Measurements from ENCODE around the gene OVCH2.
"Not testable (repeated sequence)": the region's sequence is repeated elsewhere in the genome, so short reads cannot be mapped to it uniquely, and the experiment has no call there.

Gene OVCH2

DNA sequence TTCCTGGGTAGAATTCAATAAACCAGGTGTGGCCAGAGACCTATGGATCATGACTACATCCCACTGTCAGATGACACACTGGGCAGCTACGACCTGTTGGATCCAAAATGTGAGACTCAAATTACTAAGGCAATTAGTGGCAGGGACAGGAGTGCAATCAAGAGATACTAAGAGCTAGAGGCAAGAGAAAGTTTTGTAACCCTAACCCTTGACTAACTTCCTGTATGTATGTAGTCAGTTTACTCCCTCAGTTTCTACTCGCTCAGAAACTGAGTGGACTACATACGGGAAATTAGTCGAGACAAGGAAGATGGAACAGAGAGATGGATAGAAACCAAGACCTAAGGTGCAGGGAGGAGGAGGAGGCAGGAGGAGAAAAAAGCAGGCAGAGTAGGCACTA, 35.6 kb downstream of the OVCH2 start:
- H3K4me3 ChIP-seq (ENCODE audit: low read depth in 1 of 2, low read length in 2 of 2) = no peak overlapping the region
- no peaks in the 10 kb centered on the region for H3K9me3 ChIP-seq (ENCODE audit: control insufficient read depth in 1 of 2, low read length in 2 of 2)
- H3K4me1 ChIP-seq (ENCODE audit: control insufficient read depth in 1 of 2, insufficient read depth in 2 of 2, low read length in 2 of 2) = peaks cover 0 to 6% of the 10 kb centered on the region in 2 donors
- peaks cover 5% of the 10 kb centered on the region for H3K27me3 ChIP-seq (ENCODE audit: low read depth, low read length)
- peaks cover 6 to 13% of the 10 kb centered on the region in 2 donors for H3K36me3 ChIP-seq (ENCODE audit: control insufficient read depth in 1 of 2, insufficient read depth in 2 of 2, low read length in 2 of 2)
- no peak overlapping the region for H3K27ac ChIP-seq (ENCODE audit: low read length)

DNA sequence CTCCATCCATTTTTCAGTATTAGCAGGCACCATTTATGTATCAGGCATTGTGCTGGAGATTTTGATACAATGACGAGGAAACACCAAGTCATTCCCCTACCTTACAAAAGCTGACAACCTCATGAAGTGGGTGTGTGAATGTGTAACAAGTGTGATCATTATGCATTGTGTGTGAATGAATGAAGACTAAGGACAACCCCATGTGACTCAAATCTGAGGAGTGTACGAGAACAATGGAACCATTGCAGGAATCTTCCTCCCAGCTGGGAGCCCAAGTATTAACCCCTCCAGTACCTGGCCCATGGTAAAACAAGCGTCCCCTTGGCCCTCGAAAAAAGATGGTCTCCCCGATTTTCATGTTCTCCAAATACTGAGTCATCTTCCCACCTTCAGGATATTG, 37.4 kb downstream of the OVCH2 start:
- peaks cover 5% of the 10 kb centered on the region for H3K27me3 ChIP-seq (ENCODE audit: low read depth, low read length)
- no peaks in the 10 kb centered on the region for H3K9me3 ChIP-seq (ENCODE audit: control insufficient read depth in 1 of 2, low read length in 2 of 2)
- no peak overlapping the region for H3K4me3 ChIP-seq (ENCODE audit: low read depth in 1 of 2, low read length in 2 of 2)
- H3K36me3 ChIP-seq (ENCODE audit: control insufficient read depth in 1 of 2, insufficient read depth in 2 of 2, low read length in 2 of 2) = peaks cover 6 to 13% of the 10 kb centered on the region in 2 donors
- peaks cover 0 to 4% of the 10 kb centered on the region in 2 donors for H3K4me1 ChIP-seq (ENCODE audit: control insufficient read depth in 1 of 2, insufficient read depth in 2 of 2, low read length in 2 of 2)
- H3K27ac ChIP-seq (ENCODE audit: low read length) = no peak overlapping the region

DNA sequence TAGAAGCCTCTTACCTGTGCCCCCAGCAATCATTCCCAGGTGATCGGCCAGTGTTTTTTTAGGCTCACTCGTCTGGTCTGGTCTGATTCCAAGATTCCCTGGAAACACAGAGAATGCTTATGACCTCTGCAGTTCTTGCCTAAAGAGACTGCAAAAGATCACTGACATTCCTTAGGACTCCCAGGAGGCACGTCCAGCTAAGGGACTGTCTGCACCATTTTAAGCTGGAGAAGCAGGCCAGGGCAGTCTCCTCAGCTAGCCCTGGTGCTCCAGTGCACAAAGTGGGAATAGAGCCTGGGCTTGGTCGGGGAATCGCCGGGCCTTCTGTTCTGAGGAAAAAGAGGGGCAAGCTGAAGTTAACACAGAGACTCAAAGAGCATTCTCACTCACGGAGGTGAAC, 37.8 kb downstream of the OVCH2 start:
- H3K4me3 ChIP-seq (ENCODE audit: low read depth in 1 of 2, low read length in 2 of 2) = no peak overlapping the region
- peaks cover 5% of the 10 kb centered on the region for H3K27me3 ChIP-seq (ENCODE audit: low read depth, low read length)
- no peaks in the 10 kb centered on the region for H3K9me3 ChIP-seq (ENCODE audit: control insufficient read depth in 1 of 2, low read length in 2 of 2)
- H3K36me3 ChIP-seq (ENCODE audit: control insufficient read depth in 1 of 2, insufficient read depth in 2 of 2, low read length in 2 of 2) = peaks cover 6 to 13% of the 10 kb centered on the region in 2 donors
- no peaks in the 10 kb centered on the region for H3K4me1 ChIP-seq (ENCODE audit: control insufficient read depth in 1 of 2, insufficient read depth in 2 of 2, low read length in 2 of 2)
- H3K27ac ChIP-seq (ENCODE audit: low read length) = no peak overlapping the region

DNA sequence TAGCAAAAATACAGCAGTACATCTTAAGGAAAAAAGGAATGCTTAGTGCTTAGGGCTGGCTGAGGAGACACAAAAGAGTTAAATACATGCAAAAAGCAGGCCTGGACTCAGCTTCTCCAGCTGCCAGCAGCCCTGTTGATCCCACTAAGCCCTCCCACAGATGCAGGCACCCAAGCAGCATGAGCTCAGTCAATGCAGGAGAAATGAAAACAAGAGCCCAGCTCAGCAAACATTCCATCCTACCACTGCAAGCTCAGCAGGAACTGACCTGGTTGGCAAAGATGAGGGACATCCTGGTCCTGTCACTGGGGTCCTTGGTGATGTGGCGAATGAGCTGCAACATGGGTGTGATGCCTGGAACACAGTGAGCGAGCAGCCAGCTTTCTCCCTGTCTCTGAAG, 38.8 kb downstream of the OVCH2 start:
- H3K4me1 ChIP-seq (ENCODE audit: control insufficient read depth in 1 of 2, insufficient read depth in 2 of 2, low read length in 2 of 2) = no peaks in the 10 kb centered on the region
- H3K4me3 ChIP-seq (ENCODE audit: low read depth in 1 of 2, low read length in 2 of 2) = no peak overlapping the region
- H3K9me3 ChIP-seq (ENCODE audit: control insufficient read depth in 1 of 2, low read length in 2 of 2) = no peaks in the 10 kb centered on the region
- H3K36me3 ChIP-seq (ENCODE audit: control insufficient read depth in 1 of 2, insufficient read depth in 2 of 2, low read length in 2 of 2) = peaks cover 6 to 13% of the 10 kb centered on the region in 2 donors
- no peaks in the 10 kb centered on the region for H3K27me3 ChIP-seq (ENCODE audit: low read depth, low read length)
- H3K27ac ChIP-seq (ENCODE audit: low read length) = no peak overlapping the region

DNA sequence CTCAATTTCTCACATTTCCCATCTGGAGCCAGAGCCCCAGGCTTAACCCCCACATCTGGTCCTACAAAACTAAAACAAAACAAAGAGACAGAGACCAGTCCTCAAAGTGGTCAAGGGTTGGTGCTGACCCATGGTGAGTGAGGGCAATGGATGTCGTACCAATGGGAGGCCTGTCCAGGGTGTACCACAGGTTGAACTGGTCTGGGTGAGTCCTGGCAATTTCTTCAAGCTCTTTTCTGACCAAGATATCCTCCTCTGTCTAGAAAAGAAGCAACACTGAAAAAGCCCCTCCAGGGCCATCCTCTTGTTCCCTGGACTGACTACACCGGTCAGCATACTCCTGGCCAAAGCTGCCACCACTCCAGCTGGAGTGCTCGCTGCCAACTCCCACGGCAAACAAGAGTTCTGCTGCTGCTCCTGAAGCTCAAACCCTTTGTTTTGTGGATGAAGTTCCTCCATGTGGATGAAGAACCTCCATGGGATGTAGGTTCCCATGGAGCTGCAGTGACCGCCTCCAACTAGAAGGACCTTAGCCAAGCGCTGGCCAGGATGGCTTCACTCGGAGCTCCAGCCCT, 39.9 kb downstream of the OVCH2 start:
- H3K9me3 ChIP-seq (ENCODE audit: control insufficient read depth in 1 of 2, low read length in 2 of 2) = no peaks in the 10 kb centered on the region

DNA sequence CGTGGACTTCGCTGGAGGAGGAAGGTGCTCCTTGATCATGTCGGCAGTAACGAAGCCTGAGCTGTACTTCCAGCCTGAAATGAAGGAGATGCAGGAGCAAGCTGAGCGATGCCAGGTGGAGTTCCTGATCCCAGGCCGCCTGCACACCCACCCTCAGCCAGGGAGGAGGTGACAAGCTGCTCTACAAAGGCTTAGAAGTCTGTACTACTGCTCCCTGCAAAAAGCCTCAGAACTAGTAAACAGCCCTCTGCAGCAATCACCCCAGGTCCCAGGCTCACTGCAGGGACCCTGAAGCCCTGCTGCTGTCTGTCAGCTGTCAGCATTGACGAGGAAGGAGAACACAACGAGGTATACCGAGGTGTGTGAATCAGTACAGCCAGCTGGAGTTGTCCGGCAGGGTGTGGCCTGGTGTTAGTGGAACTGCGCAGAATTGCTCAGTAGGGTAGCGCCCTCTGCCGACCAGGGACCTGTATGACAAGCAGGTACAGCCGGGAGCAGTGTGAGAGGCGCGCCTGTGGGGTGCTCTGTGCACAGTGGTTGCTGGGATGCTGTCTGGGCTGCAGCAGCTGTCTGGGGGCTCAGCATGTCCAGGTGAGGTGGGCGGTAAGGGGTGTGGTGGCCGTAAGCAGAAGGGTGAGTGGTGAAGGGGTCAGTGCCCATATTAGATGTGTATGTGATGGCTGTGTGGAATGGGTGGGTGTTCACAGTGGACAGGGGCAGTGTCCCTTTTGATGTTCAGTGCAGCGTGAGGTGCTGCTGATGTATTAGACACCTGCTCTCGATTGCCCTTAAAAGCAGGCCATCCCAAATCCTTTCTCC, 40.6 kb downstream of the OVCH2 start:
- Histone ChIP-seq H3K4me1 (ENCODE audit: control insufficient read depth in 1 of 2, insufficient read depth in 2 of 2, low read length in 2 of 2) (no peaks in the 10 kb centered on the region), H3K9me3 (ENCODE audit: control insufficient read depth in 1 of 2, low read length in 2 of 2) (no peaks in the 10 kb centered on the region), H3K27me3 (ENCODE audit: low read depth, low read length) (no peaks in the 10 kb centered on the region), H3K27ac (ENCODE audit: low read length) (no peak overlapping the region), H3K4me3 (ENCODE audit: low read depth in 1 of 2, low read length in 2 of 2) (no peak overlapping the region), H3K36me3 (ENCODE audit: control insufficient read depth in 1 of 2, insufficient read depth in 2 of 2, low read length in 2 of 2) (peaks cover 6 to 13% of the 10 kb centered on the region in 2 donors)

More for the DNA sequence above, 39.9 kb downstream of the OVCH2 start:
- H3K4me3 ChIP-seq (ENCODE audit: low read depth in 1 of 2, low read length in 2 of 2) = no peak overlapping the region
- H3K36me3 ChIP-seq (ENCODE audit: control insufficient read depth in 1 of 2, insufficient read depth in 2 of 2, low read length in 2 of 2) = peaks cover 6 to 13% of the 10 kb centered on the region in 2 donors
- H3K4me1 ChIP-seq (ENCODE audit: control insufficient read depth in 1 of 2, insufficient read depth in 2 of 2, low read length in 2 of 2) = no peaks in the 10 kb centered on the region
- no peak overlapping the region for H3K27ac ChIP-seq (ENCODE audit: low read length)
- no peaks in the 10 kb centered on the region for H3K27me3 ChIP-seq (ENCODE audit: low read depth, low read length)

DNA sequence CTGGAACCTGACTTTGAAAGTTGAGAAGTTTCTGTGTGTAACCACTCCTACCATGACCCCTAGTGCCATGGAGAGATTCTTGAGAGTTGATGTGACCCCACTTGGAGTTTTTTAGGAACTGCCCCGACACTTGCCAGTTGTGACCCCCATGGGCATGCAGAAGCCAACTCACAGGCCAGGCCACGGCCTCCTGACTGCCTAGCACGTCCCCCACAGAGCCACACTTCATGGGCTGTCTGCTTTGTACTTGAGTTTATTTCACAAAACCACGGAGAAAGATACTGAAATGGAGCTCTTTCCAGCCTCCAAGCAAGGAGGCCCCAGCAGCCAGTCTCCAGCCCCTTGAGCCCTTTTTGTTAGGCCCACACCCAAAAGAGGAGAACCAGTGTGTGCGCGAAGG, 41.4 kb downstream of the OVCH2 start:
- no peak overlapping the region for H3K27ac ChIP-seq (ENCODE audit: low read length)

GRCh38 chr11:7663531-7663930, 42.7 kb downstream of the OVCH2 start:
- not testable (repeated sequence) for H3K4me3 ChIP-seq (ENCODE audit: low read depth in 1 of 2, low read length in 2 of 2); H3K4me1 ChIP-seq (ENCODE audit: control insufficient read depth in 1 of 2, insufficient read depth in 2 of 2, low read length in 2 of 2); H3K27me3 ChIP-seq (ENCODE audit: low read depth, low read length); H3K27ac ChIP-seq (ENCODE audit: low read length); H3K9me3 ChIP-seq (ENCODE audit: control insufficient read depth in 1 of 2, low read length in 2 of 2)
- H3K36me3 ChIP-seq (ENCODE audit: control insufficient read depth in 1 of 2, insufficient read depth in 2 of 2, low read length in 2 of 2) = peaks cover 6 to 13% of the 10 kb centered on the region in 2 donors

More for the DNA sequence above, 41.4 kb downstream of the OVCH2 start:
- no peaks in the 10 kb centered on the region for H3K9me3 ChIP-seq (ENCODE audit: control insufficient read depth in 1 of 2, low read length in 2 of 2)
- no peak overlapping the region for H3K4me3 ChIP-seq (ENCODE audit: low read depth in 1 of 2, low read length in 2 of 2)
- no peaks in the 10 kb centered on the region for H3K4me1 ChIP-seq (ENCODE audit: control insufficient read depth in 1 of 2, insufficient read depth in 2 of 2, low read length in 2 of 2)
- H3K27me3 ChIP-seq (ENCODE audit: low read depth, low read length) = no peaks in the 10 kb centered on the region
- peaks cover 6 to 13% of the 10 kb centered on the region in 2 donors for H3K36me3 ChIP-seq (ENCODE audit: control insufficient read depth in 1 of 2, insufficient read depth in 2 of 2, low read length in 2 of 2)

DNA sequence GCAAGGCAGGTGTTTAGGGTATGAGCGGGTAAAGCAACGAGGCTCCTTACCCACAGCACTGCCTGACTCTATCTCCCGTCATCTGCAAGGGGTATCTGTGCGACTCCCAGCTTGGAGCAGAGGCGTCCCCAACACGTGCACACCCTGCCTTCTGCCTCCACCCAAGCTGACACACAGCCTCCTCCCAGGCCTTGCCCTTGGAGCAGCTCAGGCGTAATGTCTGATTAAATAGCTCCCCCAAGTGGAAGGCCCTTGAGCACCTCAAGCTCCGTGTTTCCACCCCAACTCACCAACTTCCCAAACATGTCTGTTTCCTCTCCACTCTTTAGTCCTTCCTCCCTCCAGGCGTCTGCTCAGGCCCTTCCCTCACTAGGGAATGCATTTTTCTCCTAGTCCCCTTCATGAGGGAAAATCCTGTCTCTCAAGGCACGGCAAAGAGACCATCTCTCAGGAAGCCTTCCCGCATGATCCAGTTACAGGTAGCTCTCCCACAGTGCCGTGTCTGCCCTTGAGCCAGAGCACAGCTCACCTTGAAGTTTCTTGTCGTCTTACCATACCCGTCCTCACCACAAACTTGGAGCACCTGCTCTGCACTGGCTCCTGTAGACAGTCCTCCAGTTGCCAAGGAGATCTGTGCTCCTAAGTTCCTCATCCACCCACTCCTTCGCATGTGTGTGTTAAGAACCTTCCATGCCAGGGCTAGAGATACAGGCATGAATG, 48.8 kb downstream of the OVCH2 start:
- Histone ChIP-seq H3K27ac (ENCODE audit: low read length) (no peak overlapping the region), H3K4me3 (ENCODE audit: low read depth in 1 of 2, low read length in 2 of 2) (no peak overlapping the region), H3K36me3 (ENCODE audit: control insufficient read depth in 1 of 2, insufficient read depth in 2 of 2, low read length in 2 of 2) (peaks cover 12 to 31% of the 10 kb centered on the region in 2 donors), H3K27me3 (ENCODE audit: low read depth, low read length) (no peaks in the 10 kb centered on the region), H3K9me3 (ENCODE audit: control insufficient read depth in 1 of 2, low read length in 2 of 2) (no peaks in the 10 kb centered on the region), H3K4me1 (ENCODE audit: control insufficient read depth in 1 of 2, insufficient read depth in 2 of 2, low read length in 2 of 2) (no peaks in the 10 kb centered on the region)

- H3K27ac ChIP-seq (ENCODE audit: low read length) = no peak overlapping the region
- no peaks in the 10 kb centered on the region for H3K4me1 ChIP-seq (ENCODE audit: control insufficient read depth in 1 of 2, insufficient read depth in 2 of 2, low read length in 2 of 2)
- peaks cover 20 to 38% of the 10 kb centered on the region in 2 donors for H3K36me3 ChIP-seq (ENCODE audit: control insufficient read depth in 1 of 2, insufficient read depth in 2 of 2, low read length in 2 of 2)
- no peaks in the 10 kb centered on the region for H3K9me3 ChIP-seq (ENCODE audit: control insufficient read depth in 1 of 2, low read length in 2 of 2)
- no peaks in the 10 kb centered on the region for H3K27me3 ChIP-seq (ENCODE audit: low read depth, low read length)
- H3K4me3 ChIP-seq (ENCODE audit: low read depth in 1 of 2, low read length in 2 of 2) = no peak overlapping the region
These were observed 49.6 kb downstream of the OVCH2 start for GRCh38 chr11:7656704-7657103.

Data from muscle layer of duodenum (tissue), 2 donors.